Esophagus mucosa (tissue), 1 donor: ENCODE data around the gene OR13G1. TPM values are rescaled to one million over a fixed set of nuclear protein-coding genes. Genes with fewer than 3 reads are reported as not detected.
"Not testable (repeated sequence)": the region's sequence is repeated elsewhere in the genome, so short reads cannot be mapped to it uniquely, and the experiment has no call there.

ENCODE experiments used
- ATAC-seq: fragments of 200-7000 bp; cut with Tn5 transposase; one replicate; pipeline ENCODE4 v1.9.1; 2020
- total RNA-seq: library from RNA; stranded (reverse); gene quantifications from one replicate; pipeline ENCODE4 v1.2.4, GENCODE V29; 2023
- donor health status: DM: yes; HTN: yes; CAD: no.

Gene OR13G1
- not detected for total RNA-seq

DNA sequence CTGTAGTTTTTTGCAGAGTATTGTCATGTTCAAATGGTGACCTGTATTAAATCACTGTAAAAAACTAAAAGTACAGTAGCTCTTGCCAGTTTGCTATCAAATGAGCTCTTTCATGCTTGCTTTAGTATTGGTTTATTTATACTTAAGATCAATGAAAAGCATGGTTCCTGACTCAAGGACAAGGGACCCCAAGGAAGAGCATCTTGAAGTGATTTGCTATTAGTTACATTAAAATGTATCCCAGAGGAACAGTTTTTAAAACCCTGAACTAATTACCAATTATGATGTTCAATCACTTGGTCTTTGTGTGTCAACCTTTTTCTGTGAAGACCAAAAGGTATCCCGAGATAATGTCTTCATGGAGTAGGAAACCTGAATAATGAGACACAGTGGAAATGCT, at the start of gene OR13G1:
Gene OR13G1 (minus strand): TSS at position 101 of the 400 bp plus-strand sequence. CDS start 6,698 bp downstream, outside the sequence.
- no peak for ATAC-seq

- no peak for ATAC-seq
These were observed 41.7 kb upstream of the OR13G1 start for GRCh38 chr1:247721222-247721621.

DNA sequence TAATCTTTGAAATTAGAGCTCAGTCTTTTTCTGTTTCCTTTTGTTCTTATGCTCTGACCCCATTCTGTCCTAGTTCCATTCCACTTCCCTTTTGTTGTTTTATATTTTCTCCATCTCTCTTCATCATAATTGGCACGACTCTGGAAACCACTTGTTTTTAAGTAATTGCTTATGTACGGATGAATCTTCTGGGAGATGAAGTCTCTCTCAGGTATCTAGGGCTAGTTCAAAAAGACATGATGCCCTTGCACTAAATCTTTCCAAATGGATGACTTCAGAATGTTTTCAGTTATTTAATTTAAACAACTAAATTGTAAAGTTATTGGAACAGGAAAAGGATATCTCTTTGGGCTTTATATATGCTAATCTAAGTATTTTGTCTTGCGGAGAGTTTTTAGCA, 37.0 kb upstream of the OR13G1 start, which contains the start of gene OR6F1:
Gene OR6F1 (minus strand): TSS at position 101 of the 400 bp plus-strand sequence. CDS start 3,891 bp downstream, outside the sequence.
- no peak for ATAC-seq

- no peak for ATAC-seq
These were observed 34.2 kb upstream of the OR13G1 start for GRCh38 chr1:247713753-247714152.

DNA sequence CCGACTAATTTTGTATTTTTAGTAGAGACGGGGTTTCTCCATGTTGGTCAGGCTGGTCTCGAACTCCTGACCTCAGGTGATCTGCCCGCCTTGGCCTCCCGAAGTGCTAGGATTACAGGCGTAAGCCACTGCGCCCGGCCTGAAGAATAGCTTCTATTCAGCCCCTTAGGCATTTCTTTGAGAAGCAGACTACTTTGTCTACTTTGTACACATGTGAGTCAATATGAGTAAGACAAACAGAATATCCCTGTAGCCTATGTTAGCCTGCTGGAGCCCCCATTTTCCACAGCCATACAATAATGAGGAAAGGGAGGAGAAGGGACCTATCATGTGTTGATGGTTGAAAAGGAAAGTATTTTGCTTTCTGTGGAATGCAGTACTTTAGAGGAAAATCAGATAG, 31.1 kb upstream of the OR13G1 start:
- not testable (repeated sequence) for ATAC-seq

GRCh38 chr1:247701338-247701737, 21.8 kb upstream of the OR13G1 start:
- ATAC-seq, result no peak

GRCh38 chr1:247681288-247681897, 1.9 kb upstream of the OR13G1 start:
- ATAC-seq, result no peak

DNA sequence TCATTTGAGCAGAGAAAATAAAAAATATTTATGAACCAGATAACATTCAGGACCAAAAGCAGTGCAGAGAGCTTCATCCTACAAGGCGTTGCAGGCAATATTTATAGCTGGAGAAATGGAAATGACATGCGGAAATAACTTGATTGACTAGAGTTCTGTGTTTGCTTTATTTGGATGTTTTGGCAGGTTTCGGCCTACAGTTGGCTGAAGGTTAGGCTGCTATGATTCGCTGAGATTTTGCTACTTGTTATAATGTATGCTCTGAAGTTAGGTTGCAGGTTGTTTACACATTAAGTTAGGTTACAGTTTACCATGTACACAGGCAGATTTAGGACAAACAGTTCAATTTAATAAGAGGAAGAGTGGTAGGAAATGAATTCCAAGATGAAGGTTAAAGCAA, 632 bp upstream of the OR13G1 start:
- ATAC-seq, result no peak

GRCh38 chr1:247669225-247669624, 10.3 kb downstream of the OR13G1 start:
- ATAC-seq, result no peak

DNA sequence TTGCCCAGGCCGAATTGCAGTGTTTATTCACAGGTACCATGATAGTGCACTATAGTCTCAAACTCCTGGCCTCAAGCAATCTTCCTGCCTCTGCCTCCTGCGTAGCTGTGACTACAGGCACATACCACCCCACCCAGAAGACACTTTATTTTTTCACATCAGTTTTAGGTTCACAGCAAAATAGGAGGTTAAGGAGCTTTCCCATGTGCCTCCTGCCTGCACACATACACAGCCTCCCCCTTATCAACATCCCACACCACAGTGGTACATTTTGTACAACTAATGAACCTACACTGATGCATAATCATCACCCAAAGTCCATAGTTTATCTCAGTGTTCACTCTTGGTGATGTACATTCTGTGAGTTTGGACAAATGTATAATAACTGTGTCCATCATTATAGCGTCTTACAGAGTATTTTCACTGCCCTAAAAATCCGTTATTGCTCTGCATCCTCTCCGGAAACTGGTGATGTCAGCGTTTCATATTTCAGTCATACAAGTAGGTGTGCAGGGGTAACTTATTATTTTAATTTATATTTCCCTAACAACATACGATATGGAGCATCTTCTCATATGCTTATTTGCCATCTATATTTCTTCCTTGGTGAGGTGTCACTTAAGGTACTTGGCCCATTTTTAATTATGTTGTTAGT, 23.2 kb downstream of the OR13G1 start:
- no peak for ATAC-seq

GRCh38 chr1:247653040-247653439, 26.5 kb downstream of the OR13G1 start:
- no peak for ATAC-seq

- no peak for ATAC-seq
These were observed 31.7 kb downstream of the OR13G1 start for GRCh38 chr1:247647864-247648263.

DNA sequence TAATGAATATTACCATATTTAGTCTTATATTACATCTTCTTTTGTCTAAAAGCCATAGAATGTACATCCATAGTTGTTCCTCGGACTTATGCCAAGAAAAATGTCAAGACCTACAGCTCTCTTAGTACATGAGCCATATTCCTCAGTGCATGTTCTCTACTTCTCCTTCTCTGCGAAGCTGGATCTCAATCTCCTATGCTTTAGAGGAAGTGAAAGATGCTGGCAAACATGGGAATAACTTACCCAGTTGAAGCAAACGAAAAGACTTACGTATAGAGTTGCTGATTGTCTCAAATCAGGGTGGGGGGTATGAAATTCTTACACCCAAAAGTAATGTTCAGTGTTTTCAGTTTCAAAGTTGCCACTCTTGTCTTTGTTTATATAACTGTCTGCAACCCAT, 32.7 kb downstream of the OR13G1 start:
- no peak for ATAC-seq

DNA sequence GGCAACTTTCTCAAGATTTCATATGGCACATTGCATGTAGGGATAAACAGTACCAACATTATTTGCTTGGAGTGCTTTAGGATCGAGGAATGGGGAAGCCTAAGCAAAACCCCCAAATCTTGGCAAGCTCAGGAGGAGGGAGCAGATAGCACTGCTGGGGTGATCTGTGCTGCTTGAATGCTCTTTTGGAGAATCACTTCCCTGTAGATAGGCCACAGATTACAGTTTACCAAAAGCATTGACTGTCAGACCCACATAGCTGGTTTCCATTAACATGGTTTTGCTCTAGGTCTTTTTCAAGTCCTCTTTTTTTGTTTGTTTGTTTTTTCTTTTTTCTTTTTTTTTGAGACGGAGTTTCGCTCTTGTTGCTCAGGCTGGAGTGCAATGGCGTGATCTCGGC, 36.8 kb downstream of the OR13G1 start:
- ATAC-seq, result no peak

- ATAC-seq, result peak; percentile 55
These were observed 40.1 kb downstream of the OR13G1 start for GRCh38 chr1:247639381-247639981.

DNA sequence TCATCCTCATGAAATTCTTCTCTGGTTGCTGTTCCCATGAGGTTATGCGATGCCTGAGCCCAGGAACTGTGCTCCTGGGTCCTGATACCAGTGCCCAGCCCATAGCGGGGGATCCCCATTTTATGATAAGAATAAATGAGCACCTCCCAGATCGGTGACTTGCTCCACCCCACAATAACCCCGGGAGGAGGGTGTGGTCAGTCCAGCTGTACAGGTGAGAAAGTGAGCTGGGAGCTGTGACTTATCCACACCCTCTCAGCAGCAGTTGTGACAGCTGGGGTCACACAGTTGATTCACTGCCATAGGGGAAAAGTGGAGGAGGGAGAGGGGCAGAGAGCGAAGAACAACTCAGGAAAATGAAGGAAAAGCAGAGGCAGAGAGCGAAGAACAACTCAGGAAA, 40.8 kb downstream of the OR13G1 start:
- no peak for ATAC-seq

DNA sequence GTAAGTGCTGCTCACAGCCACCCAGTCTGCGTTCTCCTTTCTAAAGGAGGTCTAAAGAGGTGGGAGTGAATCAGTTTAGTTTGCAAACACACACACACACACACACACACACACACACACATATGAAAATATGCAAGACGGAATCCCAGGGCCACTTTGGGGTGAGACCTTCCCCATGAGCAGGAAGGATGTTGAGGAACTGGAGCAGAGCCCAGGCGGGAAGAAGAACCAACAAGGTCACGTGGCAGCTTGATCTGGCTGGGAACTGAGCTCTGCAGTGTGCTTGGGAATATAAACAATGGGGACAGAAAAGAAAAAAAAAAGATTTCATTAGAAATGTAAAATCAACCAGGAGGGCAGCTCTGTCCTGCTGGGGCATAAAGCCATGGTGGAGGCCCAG, 41.5 kb downstream of the OR13G1 start:
- no peak for ATAC-seq

GRCh38 chr1:247627951-247628350, 51.6 kb downstream of the OR13G1 start:
- ATAC-seq, result no peak

Other genes starting within 250 kb of the OR13G1 start
- not detected for gene OR2B11, start 221.6 kb downstream of the OR13G1 start, total RNA-seq
- not detected for gene OR2C3, start 143.3 kb downstream of the OR13G1 start, total RNA-seq
- gene GCSAML, start 130.6 kb downstream of the OR13G1 start, total RNA-seq, result not detected
- gene OR2G2, start 91.4 kb downstream of the OR13G1 start, total RNA-seq, result not detected
- gene OR2G3, start 74.2 kb downstream of the OR13G1 start, total RNA-seq, result not detected
- not detected for gene OR6F1, start 36.9 kb upstream of the OR13G1 start, total RNA-seq
- gene OR14K1, start 58.9 kb upstream of the OR13G1 start, total RNA-seq, result not detected
- not detected for gene OR14A2, start 68.4 kb upstream of the OR13G1 start, total RNA-seq
- not detected for gene OR1C1, start 80.8 kb upstream of the OR13G1 start, total RNA-seq
- not detected for gene OR14A16, start 144.4 kb upstream of the OR13G1 start, total RNA-seq
- not detected for gene OR11L1, start 162.2 kb upstream of the OR13G1 start, total RNA-seq
- 0.20 TPM for gene TRIM58, start 177.4 kb upstream of the OR13G1 start, total RNA-seq
- gene OR2W3, start 215.8 kb upstream of the OR13G1 start, total RNA-seq, result not detected
- not detected for gene OR2T8, start 240.5 kb upstream of the OR13G1 start, total RNA-seq
- not detected for gene OR2AJ1, start 245.2 kb upstream of the OR13G1 start, total RNA-seq